ENCODE results near the gene CCT2.
A peak's percentile ranks its signal among the peaks of the same experiment; 100 is the strongest.

CCT2 gene

GRCh38 chr12:69585189-69586062 lies at the start of gene CCT2:
Gene CCT2, plus strand, starts transcription at chr12:69585459. Its CDS starts 63 bp downstream, at chr12:69585522.
- peak; percentile 97 to 99 (median 98) for DNase-seq

- DNase-seq = no peak
These were observed 44.3 kb upstream of the CCT2 start for GRCh38 chr12:69540987-69541386.

GRCh38 chr12:69544087-69544486 lies 41.2 kb upstream of the CCT2 start:
- DNase-seq = no peak

DNA sequence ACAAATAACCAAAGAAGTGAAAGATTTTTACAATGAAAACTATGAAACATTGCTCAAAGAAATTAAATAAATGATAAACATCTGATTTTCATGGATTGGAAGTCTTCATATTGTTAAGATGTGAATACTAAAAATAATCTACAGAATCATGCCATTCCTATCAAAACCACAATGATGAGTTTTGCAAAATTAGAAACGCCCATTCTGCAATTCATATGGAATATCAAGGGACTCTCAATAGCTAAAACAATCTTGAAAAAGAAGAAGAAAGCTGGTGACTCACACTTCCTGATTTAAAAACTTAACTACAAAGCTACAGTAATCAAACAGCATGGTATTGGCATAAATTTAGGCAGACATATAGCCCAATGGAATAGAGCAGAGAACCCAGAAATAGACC lies 40.2 kb upstream of the CCT2 start:
- no peak for DNase-seq

DNA sequence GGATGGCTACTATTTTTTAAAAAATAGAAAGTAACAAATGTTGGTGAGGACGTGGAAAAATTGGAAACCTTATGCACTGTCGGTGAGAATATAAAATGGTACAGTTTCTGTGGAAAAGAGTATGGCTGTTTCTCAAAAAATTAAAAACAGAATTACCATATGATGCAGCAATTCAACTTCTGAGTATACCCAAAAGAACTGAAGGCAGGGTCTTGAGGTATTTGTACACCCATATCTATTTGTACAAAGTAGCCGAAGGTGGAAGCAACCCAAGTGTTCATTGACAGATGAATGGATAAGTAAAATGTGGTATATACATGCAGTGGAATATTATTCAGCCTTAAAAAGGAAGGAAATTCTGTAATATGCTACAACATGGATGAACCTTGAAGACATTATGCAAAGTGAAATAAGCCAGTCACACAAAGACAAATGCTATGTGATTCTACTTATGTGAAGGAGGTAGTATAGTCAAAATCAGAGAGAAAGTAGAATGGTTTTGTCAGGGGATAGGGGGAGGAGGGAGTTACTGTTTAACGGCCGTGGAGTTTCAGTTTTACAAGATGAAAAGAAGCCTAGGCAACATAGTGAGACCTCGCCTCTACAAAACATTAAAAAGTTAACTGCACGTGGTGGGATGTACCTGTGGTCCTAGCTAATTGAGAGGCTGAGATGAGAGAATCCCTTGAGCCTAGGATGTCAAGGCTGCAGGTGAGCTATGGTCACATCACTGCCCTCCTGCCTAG lies 38.4 kb upstream of the CCT2 start:
- no peak for DNase-seq

DNA sequence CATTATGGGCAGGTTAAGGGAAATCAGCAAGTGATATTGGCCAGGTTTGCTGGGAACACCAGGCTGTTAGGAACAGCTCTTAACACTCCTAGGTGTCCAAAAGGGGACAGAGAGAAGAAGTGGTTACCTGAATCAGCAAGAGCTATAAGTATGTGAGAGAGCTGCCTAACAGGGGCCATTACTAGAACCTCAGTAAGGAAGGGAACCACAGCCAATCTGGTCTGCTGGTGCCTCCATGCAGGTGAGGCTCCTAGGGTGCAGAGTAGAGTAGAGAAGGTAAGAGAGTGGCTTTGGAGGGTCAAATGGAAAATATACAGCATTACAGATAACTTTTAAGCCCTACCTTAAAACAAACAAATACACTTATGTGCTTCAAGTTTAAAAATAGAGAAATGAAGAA lies 36.6 kb upstream of the CCT2 start:
- peak in 1 of 3 experiments; percentile 15 for DNase-seq

- DNase-seq = no peak
These were observed 34.5 kb upstream of the CCT2 start for GRCh38 chr12:69550569-69551350.

GRCh38 chr12:69553628-69554248 lies 31.5 kb upstream of the CCT2 start:
- peak; percentile 18 to 78 (median 59) for DNase-seq

GRCh38 chr12:69555461-69555860 lies 29.8 kb upstream of the CCT2 start:
- no peak for DNase-seq

DNA sequence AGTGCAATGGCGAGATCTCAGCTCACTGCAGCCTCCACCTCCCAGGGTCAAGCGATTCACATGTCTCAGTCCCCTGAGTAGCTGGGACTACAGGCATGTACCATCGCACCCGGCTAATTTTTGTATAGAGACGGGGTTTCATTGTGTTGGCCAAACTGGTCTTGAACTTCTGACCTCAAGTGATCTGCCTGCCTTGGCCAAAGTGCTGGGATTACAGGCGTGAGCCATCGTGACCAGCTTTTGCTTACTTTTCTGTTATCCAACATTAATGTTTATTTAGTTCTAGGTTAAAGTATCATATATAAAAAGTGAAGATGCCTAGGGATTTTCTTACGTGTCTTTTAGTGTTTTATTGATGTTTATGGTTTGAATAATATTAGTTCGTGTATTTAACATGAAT lies 28.9 kb upstream of the CCT2 start:
- DNase-seq = no peak

- DNase-seq = no peak
These were observed 22.0 kb upstream of the CCT2 start for GRCh38 chr12:69563166-69563762.

DNA sequence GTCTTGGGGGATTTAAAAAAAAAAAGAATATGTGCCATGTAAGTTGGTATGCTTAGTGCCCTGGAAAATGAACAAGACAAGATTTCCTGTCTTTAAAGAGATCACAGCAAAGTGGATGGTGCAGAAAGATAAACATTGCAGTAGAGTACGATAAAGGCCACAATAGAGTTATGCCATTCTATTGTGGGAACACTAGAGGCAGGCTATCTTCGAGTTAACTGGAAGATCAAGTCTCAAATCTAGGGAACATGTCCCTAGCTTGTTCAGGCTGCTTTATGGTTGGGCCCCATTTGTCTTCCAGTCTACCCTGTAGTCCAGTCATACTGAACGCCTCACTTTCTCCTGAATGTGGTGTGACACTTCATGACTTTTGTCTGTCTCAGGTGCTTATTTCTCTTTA lies 18.7 kb upstream of the CCT2 start:
- no peak for DNase-seq

- no peak for DNase-seq
These were observed 16.0 kb upstream of the CCT2 start for GRCh38 chr12:69569236-69569635.

DNA sequence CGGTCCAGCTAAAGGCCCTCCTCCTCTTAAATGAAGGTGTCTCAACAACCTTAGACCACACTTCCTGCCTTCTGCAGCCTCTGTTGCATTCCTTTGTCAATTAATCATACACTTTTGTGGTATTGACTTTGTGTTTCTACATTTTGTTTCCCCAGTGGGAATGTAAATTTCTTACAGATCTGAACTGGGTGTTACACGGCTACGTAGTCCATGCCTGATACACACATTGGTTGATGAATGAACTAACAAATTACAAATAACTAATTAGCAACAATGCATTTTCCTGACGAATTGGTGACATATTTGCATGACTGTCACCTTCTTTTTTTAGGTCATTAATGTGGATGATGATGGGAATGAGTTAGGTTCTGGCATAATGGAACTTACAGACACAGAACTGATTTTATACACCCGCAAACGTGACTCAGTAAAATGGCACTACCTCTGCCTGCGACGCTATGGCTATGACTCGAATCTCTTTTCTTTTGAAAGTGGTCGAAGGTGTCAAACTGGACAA lies 15.2 kb upstream of the CCT2 start:
- DNase-seq = no peak

DNA sequence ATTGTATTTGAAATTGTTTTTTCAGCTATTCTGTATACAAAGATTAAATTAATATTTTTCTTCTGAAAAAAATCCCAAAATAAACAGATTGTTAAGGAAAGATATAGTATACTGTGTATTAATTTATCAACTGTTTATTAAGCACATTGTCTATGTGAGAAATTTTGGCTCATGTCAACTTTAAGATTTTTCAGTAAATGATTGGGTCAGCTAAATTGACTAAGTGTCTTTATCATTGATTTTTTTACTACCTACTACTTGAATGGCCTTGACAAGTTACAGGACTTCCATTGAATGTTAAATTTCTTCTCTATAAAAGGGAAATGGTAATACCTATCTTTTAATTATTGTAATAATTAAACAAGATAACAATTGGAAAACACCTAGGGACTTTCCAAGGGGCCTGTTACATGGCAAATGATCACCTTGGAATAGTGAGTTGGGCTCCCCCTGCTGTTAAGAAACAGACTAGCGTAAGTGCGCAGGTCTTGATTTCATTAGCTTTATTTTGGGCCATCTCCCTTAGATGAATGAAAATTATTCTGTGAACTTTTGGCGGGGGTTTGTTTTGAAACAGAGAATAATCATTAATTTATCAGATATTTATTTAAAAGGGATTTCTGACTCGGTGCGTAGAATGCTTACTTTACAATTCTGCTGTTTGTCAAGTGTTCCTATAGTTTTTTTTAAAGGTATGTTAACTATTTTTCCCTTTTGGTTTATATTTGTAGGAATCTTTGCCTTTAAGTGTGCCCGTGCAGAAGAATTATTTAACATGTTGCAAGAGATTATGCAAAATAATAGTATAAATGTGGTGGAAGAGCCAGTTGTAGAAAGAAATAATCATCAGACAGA lies 14.5 kb upstream of the CCT2 start:
- DNase-seq = peak; percentile 60 to 85 (median 73)

- no peak for DNase-seq
These were observed 9.9 kb upstream of the CCT2 start for GRCh38 chr12:69575346-69575745.

DNA sequence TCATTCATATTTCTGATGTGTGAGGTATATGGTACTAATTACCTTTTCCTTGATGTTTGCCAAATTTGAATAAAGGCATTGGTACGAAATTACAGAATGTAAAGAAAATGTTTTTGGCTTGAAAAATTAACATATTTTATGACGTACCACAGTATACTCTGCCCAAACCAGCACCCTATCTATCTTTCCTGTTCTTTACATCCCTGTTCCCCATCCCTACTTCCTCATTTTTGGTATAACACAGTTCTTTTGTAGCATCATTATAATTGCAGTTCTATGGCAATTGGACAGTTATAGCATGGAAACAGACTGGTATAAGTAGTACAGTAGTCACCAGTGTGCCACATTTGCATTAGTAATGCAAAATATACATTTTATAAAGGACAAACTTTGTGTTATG lies 7.0 kb upstream of the CCT2 start:
- DNase-seq = no peak

- DNase-seq = no peak
These were observed 6.2 kb upstream of the CCT2 start for GRCh38 chr12:69579029-69579428.

DNA sequence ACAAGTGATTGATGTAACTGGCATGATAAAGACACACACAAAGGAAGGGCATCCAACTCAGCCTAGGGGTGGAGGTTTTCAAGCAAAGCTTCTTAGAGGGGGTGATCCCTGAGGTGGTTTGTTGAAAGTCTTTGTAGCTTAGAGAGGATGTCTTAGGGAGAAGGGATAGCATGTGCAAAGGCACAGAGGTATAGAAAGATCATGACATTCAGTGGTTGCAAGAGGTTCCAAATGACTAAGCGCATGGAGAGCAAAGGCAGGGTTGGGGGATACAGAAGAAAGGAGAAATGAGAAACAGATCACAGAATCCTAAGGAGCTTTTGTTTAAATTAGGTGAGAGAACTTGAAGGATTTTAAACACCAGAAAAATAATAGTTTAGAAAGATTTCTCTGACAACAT lies 5.2 kb upstream of the CCT2 start:
- no peak for DNase-seq

DNA sequence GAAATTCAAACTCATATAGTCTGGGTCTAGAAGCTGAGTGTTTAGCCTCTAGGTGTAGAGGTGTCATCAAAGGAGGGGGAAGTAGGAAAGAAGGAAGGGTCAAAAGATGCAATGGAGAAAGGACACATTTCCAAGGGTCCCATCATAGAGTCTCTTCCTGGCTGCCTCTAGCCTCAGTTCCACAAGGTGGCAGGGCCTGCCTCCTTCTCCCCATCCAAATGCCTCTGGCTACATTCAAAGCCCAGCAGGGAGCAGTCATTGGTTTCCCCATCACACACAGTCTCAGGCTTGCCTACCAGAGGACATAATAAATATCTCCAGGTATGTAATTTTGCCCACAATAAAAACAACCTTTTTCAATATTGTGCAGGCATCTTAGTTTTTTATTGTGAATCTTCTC lies 2.1 kb upstream of the CCT2 start:
- peak in 1 of 3 experiments; percentile 32 for DNase-seq

GRCh38 chr12:69588527-69588926 lies 3.3 kb downstream of the CCT2 start:
- no peak for DNase-seq
